GM19043 (cell line): ENCODE results near the gene SLC26A1.
"Not testable (repeated sequence)": the region's sequence is repeated elsewhere in the genome, so short reads cannot be mapped to it uniquely, and the experiment has no call there.

Experiments
- ATAC-seq: cut with Tn5 transposase; IDR thresholded peaks from one replicate; pipeline ENCODE4 v1.9.1; 2021; ENCODE audit warnings: low read depth; ENCODE audit not compliant: unreplicated experiment

The SLC26A1 gene

GRCh38 chr4:986879-987623 is 6.2 kb downstream of the SLC26A1 start, which contains the start of gene IDUA:
Gene IDUA (plus strand): TSS chr4:987044. CDS start chr4:987085, 41 bp downstream.
- peak; percentile 66 for ATAC-seq

GRCh38 chr4:986428-986878 is 6.8 kb downstream of the SLC26A1 start:
- ATAC-seq, result peak; percentile 7

GRCh38 chr4:985123-985830 is 7.9 kb downstream of the SLC26A1 start:
- ATAC-seq, result no peak

- ATAC-seq, result no peak
These were observed 8.7 kb downstream of the SLC26A1 start for GRCh38 chr4:984336-985054.

- no peak for ATAC-seq
These were observed 10.4 kb downstream of the SLC26A1 start for GRCh38 chr4:982814-983213.

- ATAC-seq, result no peak
These were observed 10.9 kb downstream of the SLC26A1 start for GRCh38 chr4:982291-982690.

- ATAC-seq, result no peak
These were observed 14.1 kb downstream of the SLC26A1 start for GRCh38 chr4:978957-979701.

GRCh38 chr4:976016-976415 is 17.2 kb downstream of the SLC26A1 start:
- ATAC-seq, result not testable (repeated sequence)

- no peak for ATAC-seq
These were observed 18.5 kb downstream of the SLC26A1 start for GRCh38 chr4:974668-975067.

- ATAC-seq, result peak; percentile 58
These were observed 19.5 kb downstream of the SLC26A1 start, which contains the start of gene DGKQ for GRCh38 chr4:973431-974397. Gene DGKQ (minus strand): TSS chr4:973569. CDS start chr4:973482, 87 bp downstream.

- ATAC-seq, result peak; percentile 32
These were observed 20.4 kb downstream of the SLC26A1 start for GRCh38 chr4:972651-973424.

- no peak for ATAC-seq
These were observed 21.3 kb downstream of the SLC26A1 start for GRCh38 chr4:971666-972500.

- ATAC-seq, result no peak
These were observed 22.2 kb downstream of the SLC26A1 start for GRCh38 chr4:970854-971520.

- ATAC-seq, result no peak
These were observed 23.0 kb downstream of the SLC26A1 start for GRCh38 chr4:970046-970745.

- no peak for ATAC-seq
These were observed 24.4 kb downstream of the SLC26A1 start for GRCh38 chr4:968621-969394.

- ATAC-seq, result no peak
These were observed 25.0 kb downstream of the SLC26A1 start for GRCh38 chr4:968221-968620.
